Neuronal stem cell (in vitro differentiated cells): ENCODE results near the gene CDKN1A.

Experiments used
- DNase-seq: peaks from one replicate; pipeline ENCODE4 v3.0.0-alpha.2; 2013; ENCODE audit warnings: low spot score
- H2AFZ ChIP-seq: one replicate; pipeline ENCODE4 v1.6.1; 2013; ENCODE audit warnings: mild to moderate bottlenecking, low read length, inconsistent platforms
- H2AK5ac ChIP-seq: 2 replicates; pipeline ENCODE4 v1.6.1; 2013; ENCODE audit warnings: low read depth, mild to moderate bottlenecking, inconsistent platforms, low read length, moderate library complexity, mixed read lengths
- H2BK120ac ChIP-seq: 2 replicates; pipeline ENCODE4 v1.6.1; 2013; ENCODE audit warnings: low read depth, mild to moderate bottlenecking, inconsistent platforms, low read length, moderate library complexity, mixed read lengths
- H2BK12ac ChIP-seq: one replicate; pipeline ENCODE4 v1.6.1; 2013; ENCODE audit warnings: low read length, inconsistent platforms
- H2BK15ac ChIP-seq: 2 replicates; pipeline ENCODE4 v1.6.1; 2013; ENCODE audit warnings: mild to moderate bottlenecking, low read length, inconsistent platforms, mixed read lengths
- H2BK5ac ChIP-seq: one replicate; pipeline ENCODE4 v1.6.1; 2013; ENCODE audit warnings: inconsistent platforms, mild to moderate bottlenecking, low read length, moderate library complexity
- H3K14ac ChIP-seq: one replicate; pipeline ENCODE4 v1.6.1; 2013; ENCODE audit warnings: low read length, inconsistent platforms
- H3K18ac ChIP-seq: 2 replicates; pipeline ENCODE4 v1.6.1; 2013; ENCODE audit warnings: low read length, inconsistent platforms
- H3K23ac ChIP-seq: 2 replicates; pipeline ENCODE4 v1.6.1; 2013; ENCODE audit warnings: low read depth, mild to moderate bottlenecking, mixed read lengths, low read length, inconsistent platforms; ENCODE audit not compliant: poor library complexity
- H3K27ac ChIP-seq: replicated peaks from 3 replicates; pipeline ENCODE4 v1.5.1; 2013; ENCODE audit warnings: low read length, inconsistent platforms
- H3K27me3 ChIP-seq, 3 experiments: 2 replicates each; pipeline ENCODE4 v1.6.1; 2013; ENCODE audit warnings: low read length in 3 of 3, mild to moderate bottlenecking in 2 of 3, inconsistent platforms in 1 of 3, low read depth in 1 of 3, mixed read lengths in 1 of 3, moderate library complexity in 1 of 3; ENCODE audit not compliant: control insufficient read depth in 3 of 3, insufficient read depth in 3 of 3
- H3K36me3 ChIP-seq, 2 donors: replicated peaks in 1 of 2; 2 replicates each; pipeline ENCODE4 v1.6.1; 2013; ENCODE audit warnings: low read length in 2 of 2; ENCODE audit not compliant: control insufficient read depth in 2 of 2, insufficient read depth in 2 of 2
- H3K4ac ChIP-seq: 2 replicates; pipeline ENCODE4 v1.6.1; 2013; ENCODE audit warnings: inconsistent platforms, mild to moderate bottlenecking, low read length, moderate library complexity
- H3K4me1 ChIP-seq, 2 donors: 1 replicate in 1 of 2; 2 replicates in 1 of 2; pipeline ENCODE4 v1.6.1; 2013; ENCODE audit warnings: low read length in 2 of 2, low read depth in 1 of 2; ENCODE audit not compliant: control insufficient read depth in 2 of 2, insufficient read depth in 1 of 2
- H3K4me2 ChIP-seq: one replicate; pipeline ENCODE4 v1.6.1; 2013; ENCODE audit warnings: mild to moderate bottlenecking, low read length, inconsistent platforms; ENCODE audit not compliant: insufficient read depth, poor library complexity, severe bottlenecking
- H3K4me3 ChIP-seq, 2 donors: 2 replicates each; pipeline ENCODE4 v1.5.1; 2013; ENCODE audit warnings: low read length in 2 of 2, mild to moderate bottlenecking in 2 of 2, inconsistent platforms in 1 of 2, moderate library complexity in 1 of 2
- H3K79me1 ChIP-seq: one replicate; pipeline ENCODE4 v1.6.1; 2013; ENCODE audit warnings: low read depth, mild to moderate bottlenecking, inconsistent platforms, low read length, moderate library complexity
- H3K9ac ChIP-seq: one replicate; pipeline ENCODE4 v1.6.1; 2013; ENCODE audit warnings: mild to moderate bottlenecking, low read depth, low read length, inconsistent platforms; ENCODE audit not compliant: poor library complexity
- H3K9me3 ChIP-seq, 2 donors: replicated peaks in 1 of 2; 2 replicates each; pipeline versions ENCODE3 to v1.6.1; 2013; ENCODE audit warnings: low read length in 2 of 2, mild to moderate bottlenecking in 2 of 2, inconsistent platforms in 1 of 2, low read depth in 1 of 2, mixed read lengths in 1 of 2, moderate library complexity in 1 of 2; ENCODE audit not compliant: control insufficient read depth in 2 of 2, insufficient read depth in 1 of 2
- H4K8ac ChIP-seq: one replicate; pipeline ENCODE4 v1.6.1; 2013; ENCODE audit warnings: low read depth, mild to moderate bottlenecking, inconsistent platforms, low read length, moderate library complexity
- H4K91ac ChIP-seq: one replicate; pipeline ENCODE4 v1.6.1; 2013; ENCODE audit warnings: low read length, low read depth, mild to moderate bottlenecking, inconsistent platforms; ENCODE audit not compliant: poor library complexity
- WGBS, 2 donors: extraction: QIAGEN DNeasy Blood & Tissue Kit; methylation state at CpG; one replicate each; pipeline ENCODE4 v1.1.7; 2013; ENCODE audit warnings: missing lambda C conversion rate in 2 of 2, mixed read lengths in 1 of 2; ENCODE audit not compliant: insufficient read length in 2 of 2, insufficient replicate concordance in 1 of 2; ENCODE audit errors: extremely low coverage in 2 of 2; 5-methylcytosine and 5-hydroxymethylcytosine counted together

CDKN1A gene

GRCh38 chr6:36670271-36670670 is 8.2 kb upstream of the CDKN1A start:
- H3K4ac ChIP-seq: no peak overlapping the region
- no peak overlapping the region for H2BK15ac ChIP-seq
- no peak overlapping the region for H2AK5ac ChIP-seq
- no peaks in the 10 kb centered on the region for H3K79me1 ChIP-seq
- H3K23ac ChIP-seq: no peak overlapping the region
- WGBS, 2 donors: no CpG with 5 or more reads among the region's 7 CpGs
- no peak overlapping the region for H2AFZ ChIP-seq
- H3K9ac ChIP-seq: no peak overlapping the region
- no peak for DNase-seq
- no peak overlapping the region for H2BK120ac ChIP-seq
- H3K27me3 ChIP-seq: no peaks in the 10 kb centered on the region
- H3K27ac ChIP-seq: no peak overlapping the region
- peaks cover 28 to 35% of the 10 kb centered on the region in 2 donors for H3K4me1 ChIP-seq
- H3K4me2 ChIP-seq: no peak overlapping the region
- no peak overlapping the region for H3K18ac ChIP-seq
- H2BK12ac ChIP-seq: no peak overlapping the region
- no peaks in the 10 kb centered on the region for H3K36me3 ChIP-seq
- no peak overlapping the region for H4K8ac ChIP-seq
- no peak overlapping the region for H3K4me3 ChIP-seq
- H3K9me3 ChIP-seq: peaks cover 2 to 8% of the 10 kb centered on the region in 2 donors
- H3K14ac ChIP-seq: no peak overlapping the region
- H4K91ac ChIP-seq: no peak overlapping the region
- no peak overlapping the region for H2BK5ac ChIP-seq

- WGBS, 2 donors: no CpG with 5 or more reads among the region's 6 CpGs
- Histone ChIP-seq H2AK5ac (peak overlapping the region; percentile 79), H3K27me3 (no peaks in the 10 kb centered on the region), H3K18ac (peak overlapping the region; percentile 73), H3K23ac (no peak overlapping the region), H3K9ac (no peak overlapping the region), H2AFZ (peak overlapping the region; percentile 38), H2BK5ac (no peak overlapping the region), H3K27ac (no peak overlapping the region), H3K9me3 (peaks cover 2 to 8% of the 10 kb centered on the region in 2 donors), H3K4me1 (peaks cover 31 to 36% of the 10 kb centered on the region in 2 donors), H3K36me3 (no peaks in the 10 kb centered on the region), H3K4me2 (no peak overlapping the region), H3K4me3 (no peak overlapping the region), H2BK120ac (no peak overlapping the region), H2BK15ac (peak overlapping the region; percentile 18), H2BK12ac (peak overlapping the region; percentile 18), H4K8ac (no peak overlapping the region), H4K91ac (peak overlapping the region; percentile 5), H3K79me1 (no peaks in the 10 kb centered on the region), H3K4ac (no peak overlapping the region), H3K14ac (no peak overlapping the region)
- no peak for DNase-seq
Measured at GRCh38 chr6:36671687-36672375, 6.7 kb upstream of the CDKN1A start.

DNA sequence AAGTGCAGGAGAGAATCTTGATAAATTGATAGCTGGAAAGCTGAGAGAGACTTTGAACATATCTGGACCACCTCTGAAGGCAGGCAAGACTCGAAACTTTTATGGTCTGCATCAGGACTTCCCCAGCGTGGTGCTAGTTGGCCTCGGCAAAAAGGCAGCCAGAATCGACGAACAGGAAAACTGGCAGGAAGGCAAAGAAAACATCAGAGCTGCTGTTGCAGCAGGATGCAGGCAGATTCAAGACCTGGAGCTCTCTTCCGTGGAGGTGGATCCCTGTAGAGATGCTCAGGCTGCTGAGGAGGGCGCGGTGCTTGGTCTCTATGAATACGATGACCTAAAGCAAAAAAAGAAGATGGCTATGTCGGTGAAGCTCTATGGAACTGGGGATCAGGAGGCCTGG is 4.6 kb upstream of the CDKN1A start:
- H2BK12ac ChIP-seq: no peak overlapping the region
- no peak overlapping the region for H3K14ac ChIP-seq
- H3K18ac ChIP-seq: no peak overlapping the region
- H2AK5ac ChIP-seq: no peak overlapping the region
- no peaks in the 10 kb centered on the region for H3K36me3 ChIP-seq
- no peak overlapping the region for H3K23ac ChIP-seq
- no peak overlapping the region for H3K9ac ChIP-seq
- no peak overlapping the region for H2BK15ac ChIP-seq
- no peak overlapping the region for H2BK5ac ChIP-seq
- H4K8ac ChIP-seq: no peak overlapping the region
- no peak overlapping the region for H2BK120ac ChIP-seq
- H2AFZ ChIP-seq: no peak overlapping the region
- H4K91ac ChIP-seq: no peak overlapping the region
- H3K4me2 ChIP-seq: no peak overlapping the region
- H3K4me3 ChIP-seq: no peak overlapping the region
- H3K27ac ChIP-seq: no peak overlapping the region
- peaks cover 0 to 3% (median 0%) of the 10 kb centered on the region in 3 experiments for H3K27me3 ChIP-seq
- no peak overlapping the region for H3K4ac ChIP-seq
- no CpG with 5 or more reads among the region's 10 CpGs for WGBS, 2 donors
- DNase-seq: no peak
- peaks cover 3% of the 10 kb centered on the region for H3K79me1 ChIP-seq
- H3K9me3 ChIP-seq: peaks cover 2 to 8% of the 10 kb centered on the region in 2 donors
- peaks cover 30% of the 10 kb centered on the region in 2 donors for H3K4me1 ChIP-seq

DNA sequence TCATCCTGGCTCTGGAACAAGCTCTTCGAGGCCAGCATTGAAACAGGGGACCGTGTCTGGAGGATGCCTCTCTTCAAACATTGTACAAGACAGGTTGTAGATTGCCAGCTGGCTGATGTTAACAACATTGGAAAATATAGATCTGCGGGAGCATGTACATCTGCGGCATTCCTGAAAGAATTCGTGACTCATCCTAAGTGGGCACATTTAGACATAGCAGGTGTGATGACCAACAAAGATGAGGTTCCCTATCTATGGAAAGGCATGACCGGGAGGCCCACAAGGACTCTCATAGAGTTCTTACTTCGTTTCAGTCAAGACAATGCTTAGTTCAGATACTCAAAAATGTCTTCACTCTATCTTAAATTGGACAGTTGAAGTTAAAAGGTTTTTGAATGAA is 3.6 kb upstream of the CDKN1A start:
- no peak overlapping the region for H3K4me2 ChIP-seq
- H4K91ac ChIP-seq: no peak overlapping the region
- peak overlapping the region; percentile 19 for H2BK120ac ChIP-seq
- no peak overlapping the region for H3K9ac ChIP-seq
- no peak overlapping the region for H3K14ac ChIP-seq
- no peak overlapping the region for H3K27ac ChIP-seq
- H3K23ac ChIP-seq: no peak overlapping the region
- no peak overlapping the region for H2BK12ac ChIP-seq
- no peak overlapping the region for H3K18ac ChIP-seq
- H3K79me1 ChIP-seq: peaks cover 10% of the 10 kb centered on the region
- H3K4me3 ChIP-seq: no peak overlapping the region
- H2AFZ ChIP-seq: no peak overlapping the region
- H3K36me3 ChIP-seq: no peaks in the 10 kb centered on the region
- no peak overlapping the region for H2BK5ac ChIP-seq
- no peak overlapping the region for H2BK15ac ChIP-seq
- DNase-seq: no peak
- H3K27me3 ChIP-seq: peaks cover 0 to 13% (median 0%) of the 10 kb centered on the region in 3 experiments
- H3K4me1 ChIP-seq: peaks cover 25 to 26% of the 10 kb centered on the region in 2 donors
- no peak overlapping the region for H4K8ac ChIP-seq
- H3K9me3 ChIP-seq: peaks cover 2 to 8% of the 10 kb centered on the region in 2 donors
- WGBS, 2 donors: no CpG with 5 or more reads among the region's 7 CpGs
- no peak overlapping the region for H3K4ac ChIP-seq
- H2AK5ac ChIP-seq: no peak overlapping the region
